Esophagus muscularis mucosa (tissue), 4 donors: ENCODE results near the gene RAB11FIP4. TPM values are rescaled to one million over a fixed set of nuclear protein-coding genes. Genes with fewer than 3 reads are reported as not detected.
A peak's percentile ranks its signal among the peaks of the same experiment; 100 is the strongest.

ENCODE experiments used
- DNase-seq: peaks from one replicate; pipeline ENCODE4 v3.0.0-alpha.2; 2017; ENCODE audit errors: extremely low spot score
- H3K27ac ChIP-seq, 4 donors: fragments of 200-600 bp; sonication (generic); replicated peaks in 1 of 4; 1 replicate in 3 of 4; 2 replicates in 1 of 4; pipeline ENCODE4 v1.5.1; 2016 to 2019; ENCODE audit warnings: mild to moderate bottlenecking in 1 of 4
- H3K27me3 ChIP-seq, 4 donors: fragments of 200-600 bp; sonication (generic); one replicate each; pipeline versions ENCODE4 v1.5.1 to v1.6.0; 2016 to 2019
- H3K36me3 ChIP-seq, 4 donors: fragments of 200-600 bp; sonication (generic); one replicate each; pipeline ENCODE4 v1.5.1; 2016 to 2019
- H3K4me1 ChIP-seq, 4 donors: fragments of 200-600 bp; sonication (generic); one replicate each; pipeline ENCODE4 v1.5.1; 2016 to 2019
- H3K4me3 ChIP-seq, 4 donors: fragments of 200-600 bp; sonication (generic); 1 replicate in 2 of 4; 2 replicates in 2 of 4; pipeline ENCODE4 v1.5.1; 2016 to 2019; ENCODE audit warnings: mild to moderate bottlenecking in 4 of 4, moderate library complexity in 1 of 4
- H3K9me3 ChIP-seq, 4 donors: fragments of 200-600 bp; sonication (generic); 1 replicate in 3 of 4; 2 replicates in 1 of 4; pipeline ENCODE4 v1.5.1; 2016 to 2019
- EP300 ChIP-seq: sonication (generic); formaldehyde crosslinking; IDR thresholded peaks from one replicate; pipeline ENCODE4 v1.6.1; 2017; ENCODE audit warnings: antibody characterized with exemption
- POLR2A ChIP-seq: fragments of 450-650 bp; IDR thresholded peaks from one replicate; pipeline ENCODE4 v1.6.1; 2017; ENCODE audit warnings: antibody characterized with exemption, moderate library complexity, mild to moderate bottlenecking, low read depth
- POLR2AphosphoS5 ChIP-seq, 2 donors: sonication (generic); formaldehyde crosslinking; IDR thresholded peaks; one replicate each; pipeline ENCODE4 v1.6.1; 2017; ENCODE audit warnings: antibody characterized with exemption in 2 of 2
- WGBS: methylation state at CpG from one replicate; pipeline ENCODE4 v1.1.5; 2018; 5-methylcytosine and 5-hydroxymethylcytosine counted together
- intact Hi-C: fragments of 100-400 bp; cut with DNase I; formaldehyde crosslinking; loops from one replicate; pipeline ENCODE4 v1.15.1; 2023
- total RNA-seq, 4 donors: library from RNA; depleted of rRNA; stranded (reverse); fragments of >200 nt; gene quantifications; one replicate each; pipeline versions ENCODE4 v1.1.0 to v1.2.1, GENCODE V29; 2016
- TF ChIP-seq, protein P1 (sequence below), 3 experiments: fragments of 200-600 bp in 2 of 3; fragments of 450-650 bp in 1 of 3; sonication (generic) in 2 of 3; IDR thresholded peaks; one replicate each; pipeline ENCODE4 v1.5.1; 2017 to 2019; ENCODE audit warnings: antibody characterized with exemption in 3 of 3, mild to moderate bottlenecking in 2 of 3, moderate library complexity in 1 of 3

Gene RAB11FIP4
- total RNA-seq, 4 donors from 2014 or later, result 0.75 to 2.3 (median 1.7) TPM

DNA sequence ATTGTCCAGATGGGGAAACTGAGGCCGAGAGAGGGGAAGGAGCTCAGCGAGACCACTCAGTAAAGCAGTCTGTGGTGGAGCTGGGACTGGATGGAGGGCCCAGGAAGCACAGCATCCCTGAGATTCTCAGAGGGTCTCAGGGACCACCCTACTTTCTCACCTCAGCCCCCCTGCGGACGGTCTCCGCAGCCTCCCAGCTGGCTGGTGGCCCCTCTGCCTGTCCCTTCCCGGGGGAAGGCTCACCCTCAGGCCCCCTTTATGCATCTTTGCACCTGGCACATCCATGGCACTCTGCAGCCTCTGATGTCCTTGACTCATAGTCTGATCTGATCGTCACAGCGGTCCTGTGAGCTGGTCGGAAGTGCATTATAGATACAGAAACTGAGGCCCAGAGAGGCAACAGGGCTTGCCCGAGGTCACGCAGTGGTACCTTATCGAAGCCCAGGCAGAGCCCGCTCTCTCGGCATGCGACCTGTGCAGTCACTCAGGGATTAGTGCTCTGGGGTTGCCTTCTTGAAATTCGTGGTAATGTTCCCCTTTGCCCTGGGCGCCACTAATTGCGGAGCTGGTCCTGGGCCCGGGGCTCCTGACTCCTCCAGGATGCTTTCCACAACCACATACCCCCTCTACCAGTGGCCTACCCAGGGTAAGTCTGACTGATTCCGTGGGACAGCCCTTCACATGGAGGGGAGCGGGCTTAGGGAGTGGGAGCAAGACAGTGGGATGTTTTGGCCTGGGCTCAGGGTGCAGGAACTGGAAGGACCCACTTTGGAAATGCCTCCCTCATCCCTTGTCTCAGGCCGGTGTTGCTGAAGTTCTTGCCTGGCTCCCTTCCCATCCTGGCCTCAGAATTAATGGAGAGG is 24.4 kb downstream of the RAB11FIP4 start:
- Histone ChIP-seq H3K36me3 (no peaks in the 10 kb centered on the region), H3K27me3 (peaks cover 0 to 33% (median 0%) of the 10 kb centered on the region in 4 donors), H3K27ac (peak overlapping the region in 2 of 4 donors; percentile 7 to 20), H3K4me1 (peaks cover 7 to 21% (median 10%) of the 10 kb centered on the region in 4 donors), H3K4me3 (no peak overlapping the region), H3K9me3 (no peaks in the 10 kb centered on the region)
- TF ChIP-seq, protein P1, sequence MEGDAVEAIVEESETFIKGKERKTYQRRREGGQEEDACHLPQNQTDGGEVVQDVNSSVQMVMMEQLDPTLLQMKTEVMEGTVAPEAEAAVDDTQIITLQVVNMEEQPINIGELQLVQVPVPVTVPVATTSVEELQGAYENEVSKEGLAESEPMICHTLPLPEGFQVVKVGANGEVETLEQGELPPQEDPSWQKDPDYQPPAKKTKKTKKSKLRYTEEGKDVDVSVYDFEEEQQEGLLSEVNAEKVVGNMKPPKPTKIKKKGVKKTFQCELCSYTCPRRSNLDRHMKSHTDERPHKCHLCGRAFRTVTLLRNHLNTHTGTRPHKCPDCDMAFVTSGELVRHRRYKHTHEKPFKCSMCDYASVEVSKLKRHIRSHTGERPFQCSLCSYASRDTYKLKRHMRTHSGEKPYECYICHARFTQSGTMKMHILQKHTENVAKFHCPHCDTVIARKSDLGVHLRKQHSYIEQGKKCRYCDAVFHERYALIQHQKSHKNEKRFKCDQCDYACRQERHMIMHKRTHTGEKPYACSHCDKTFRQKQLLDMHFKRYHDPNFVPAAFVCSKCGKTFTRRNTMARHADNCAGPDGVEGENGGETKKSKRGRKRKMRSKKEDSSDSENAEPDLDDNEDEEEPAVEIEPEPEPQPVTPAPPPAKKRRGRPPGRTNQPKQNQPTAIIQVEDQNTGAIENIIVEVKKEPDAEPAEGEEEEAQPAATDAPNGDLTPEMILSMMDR (IDR thresholded peaks at IDR 0.05), result no peak
- TF ChIP-seq POLR2A, result no peak
- TF ChIP-seq EP300, result no peak
- TF ChIP-seq POLR2AphosphoS5 (IDR thresholded peaks at IDR 0.05), result no peak
- intact Hi-C loops, result no loop called here
- 87% methylated on average over 18 of the region's 22 CpGs for WGBS
- DNase-seq, result no peak

DNA sequence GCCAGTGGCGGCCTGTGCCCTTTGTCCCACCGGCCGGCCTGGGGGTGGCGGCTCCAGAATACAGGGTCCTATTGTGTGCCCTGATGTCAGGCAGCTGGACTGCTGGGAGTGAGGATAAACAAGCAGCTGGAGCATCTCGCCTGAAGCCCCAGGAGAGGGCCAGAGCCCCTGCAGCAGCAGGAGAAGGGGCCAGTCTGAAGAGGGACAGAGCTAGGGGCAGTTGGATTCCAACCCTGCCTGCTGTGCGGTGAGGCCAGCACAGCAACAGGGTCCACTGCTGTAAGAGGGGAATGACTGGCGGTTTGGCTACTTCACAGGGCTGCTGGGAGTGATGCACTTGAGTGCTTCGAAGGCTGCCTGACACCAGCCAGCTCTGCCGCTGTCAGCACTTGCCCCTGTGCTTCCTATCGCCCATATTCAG is 25.0 kb downstream of the RAB11FIP4 start:
- 58% methylated on average over 7 of the region's 10 CpGs for WGBS
- Histone ChIP-seq H3K4me3 (no peak overlapping the region), H3K4me1 (peaks cover 7 to 21% (median 10%) of the 10 kb centered on the region in 4 donors), H3K36me3 (no peaks in the 10 kb centered on the region), H3K27ac (peak overlapping the region in 2 of 4 donors; percentile 11 to 44), H3K27me3 (peaks cover 0 to 29% (median 0%) of the 10 kb centered on the region in 4 donors), H3K9me3 (no peaks in the 10 kb centered on the region)
- DNase-seq, result no peak
- no peak for TF ChIP-seq EP300
- no peak for TF ChIP-seq POLR2A
- TF ChIP-seq POLR2AphosphoS5 (IDR thresholded peaks at IDR 0.05), result no peak
- TF ChIP-seq, protein P1 (IDR thresholded peaks at IDR 0.05), result no peak
- intact Hi-C loops, result no loop called here

DNA sequence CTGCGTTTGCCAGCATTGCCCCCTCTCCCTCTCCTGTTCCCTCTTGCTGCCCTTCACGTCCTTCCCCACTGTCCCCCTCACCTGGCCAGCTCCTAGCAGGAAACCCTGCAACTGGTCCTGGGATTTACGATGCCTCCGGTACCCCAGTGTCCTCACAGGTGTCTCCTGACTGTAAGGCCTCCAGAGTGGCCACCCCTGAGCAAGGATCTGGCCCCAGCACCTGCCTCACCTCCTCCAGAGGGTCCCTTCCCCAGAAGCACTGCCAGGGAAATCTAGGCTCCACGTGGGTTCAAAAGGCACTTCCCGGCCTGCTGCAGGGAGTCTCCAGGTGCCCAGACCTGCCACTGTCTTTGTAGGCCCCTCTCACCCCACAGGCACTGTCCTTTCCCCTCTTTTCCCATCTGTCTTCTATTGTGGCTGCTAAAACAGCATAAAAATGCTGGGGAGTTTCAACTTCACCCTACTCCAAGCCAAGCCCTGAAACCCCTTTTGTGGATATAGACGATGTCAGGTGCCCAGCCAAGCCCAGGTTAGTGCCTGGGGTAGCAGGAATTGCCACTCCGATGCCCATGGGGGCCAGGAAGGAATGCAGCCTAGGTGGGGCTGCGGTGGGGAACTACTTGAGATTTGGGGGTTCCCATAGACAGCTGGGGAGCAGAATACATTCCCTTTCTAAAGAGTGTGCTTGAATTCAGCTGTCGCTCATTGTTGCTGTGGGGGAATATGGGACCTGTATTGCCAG is 25.7 kb downstream of the RAB11FIP4 start:
- intact Hi-C loops, result no loop called here
- no peaks in the 10 kb centered on the region for H3K36me3 ChIP-seq
- 87% methylated on average over 10 of the region's 10 CpGs for WGBS
- H3K9me3 ChIP-seq, result no peaks in the 10 kb centered on the region
- no peak for DNase-seq
- no peak for TF ChIP-seq POLR2AphosphoS5 (IDR thresholded peaks at IDR 0.05)
- TF ChIP-seq, protein P1 (IDR thresholded peaks at IDR 0.05), result no peak
- no peak for TF ChIP-seq EP300
- TF ChIP-seq POLR2A, result no peak
- peak overlapping the region in 2 of 4 donors; percentile 11 to 44 for H3K27ac ChIP-seq
- H3K4me1 ChIP-seq, result peaks cover 7 to 21% (median 10%) of the 10 kb centered on the region in 4 donors
- H3K4me3 ChIP-seq, result no peak overlapping the region
- peaks cover 0 to 29% (median 0%) of the 10 kb centered on the region in 4 donors for H3K27me3 ChIP-seq

DNA sequence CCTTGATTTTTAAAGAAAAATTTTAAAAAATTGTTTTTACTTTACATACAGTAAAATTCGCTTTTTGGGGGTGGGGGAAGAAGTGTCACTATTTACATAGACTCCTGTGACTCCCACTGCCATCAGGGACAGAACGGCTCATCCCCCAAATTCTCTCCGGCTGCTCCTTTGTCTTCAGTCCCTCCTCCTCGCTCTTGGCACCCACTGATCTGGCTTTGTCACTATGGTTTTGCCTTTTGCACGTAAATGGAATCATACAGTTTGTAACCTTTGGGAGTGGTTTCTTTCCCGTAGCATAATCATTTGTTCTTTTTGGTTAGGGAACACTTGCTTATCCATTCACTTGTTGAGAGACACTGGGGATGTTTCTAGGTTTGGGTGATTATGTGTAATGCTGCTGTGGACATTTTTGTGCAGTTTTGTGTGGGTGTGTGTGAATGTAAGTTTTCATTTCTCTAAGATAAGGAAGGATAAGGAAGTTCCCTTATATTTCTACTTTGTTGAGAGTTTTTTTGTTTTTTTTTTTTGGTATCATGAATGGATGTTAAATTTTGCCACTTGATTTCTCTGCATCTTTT is 27.4 kb downstream of the RAB11FIP4 start:
- TF ChIP-seq EP300, result no peak
- TF ChIP-seq POLR2AphosphoS5 (IDR thresholded peaks at IDR 0.05), result no peak
- TF ChIP-seq, protein P1 (IDR thresholded peaks at IDR 0.05), result no peak
- TF ChIP-seq POLR2A, result no peak
- intact Hi-C loops, result no loop called here
- peaks cover 4 to 16% (median 7%) of the 10 kb centered on the region in 4 donors for H3K4me1 ChIP-seq

More for the DNA sequence above, 27.4 kb downstream of the RAB11FIP4 start:
- Histone ChIP-seq H3K9me3 (no peaks in the 10 kb centered on the region), H3K36me3 (no peaks in the 10 kb centered on the region), H3K4me3 (no peak overlapping the region), H3K27me3 (peaks cover 0 to 32% (median 0%) of the 10 kb centered on the region in 4 donors), H3K27ac (no peak overlapping the region)
- DNase-seq, result no peak
- WGBS, result 61% methylated on average over 6 of the region's 6 CpGs
